Small intestine (tissue), 7 donors: ENCODE data around the gene RTL10. TPM values are rescaled to one million over a fixed set of nuclear protein-coding genes. Genes with fewer than 3 reads are reported as not detected.
"Not testable (repeated sequence)": the region's sequence is repeated elsewhere in the genome, so short reads cannot be mapped to it uniquely, and the experiment has no call there.

Experiments
- DNase-seq, 2 donors: peaks; one replicate each; pipeline versions ENCODE4 v3.0.0 to v3.0.0-alpha.2; 2013
- FAIRE-seq: peaks from 2 replicates; lab custom pipeline; 2012; peaks lifted over from hg19 to GRCh38; lab: Jason Lieb, UNC
- H3K27ac ChIP-seq, 3 donors: one replicate each; pipeline ENCODE4 v1.5.1; 2013; ENCODE audit warnings: low read length in 2 of 3, mild to moderate bottlenecking in 2 of 3, control low read depth in 1 of 3, inconsistent platforms in 1 of 3, low read depth in 1 of 3, moderate library complexity in 1 of 3
- H3K27me3 ChIP-seq, 3 donors: one replicate each; pipeline ENCODE4 v1.6.1; 2013; ENCODE audit warnings: low read length in 3 of 3, inconsistent platforms in 1 of 3; ENCODE audit not compliant: control insufficient read depth in 3 of 3, insufficient read depth in 3 of 3
- H3K36me3 ChIP-seq, 3 donors: one replicate each; pipeline ENCODE4 v1.6.1; 2013; ENCODE audit warnings: low read length in 3 of 3, inconsistent platforms in 1 of 3, low read depth in 1 of 3, mild to moderate bottlenecking in 1 of 3, moderate library complexity in 1 of 3; ENCODE audit not compliant: control insufficient read depth in 3 of 3, insufficient read depth in 2 of 3
- H3K4me1 ChIP-seq, 3 donors: one replicate each; pipeline ENCODE4 v1.6.1; 2013; ENCODE audit warnings: low read length in 2 of 3, inconsistent platforms in 1 of 3, low read depth in 1 of 3, mild to moderate bottlenecking in 1 of 3, moderate library complexity in 1 of 3; ENCODE audit not compliant: control insufficient read depth in 3 of 3, insufficient read depth in 2 of 3
- H3K4me3 ChIP-seq, 3 donors: one replicate each; pipeline ENCODE4 v1.5.1; 2013; ENCODE audit warnings: low read length in 3 of 3, control low read depth in 1 of 3, inconsistent platforms in 1 of 3, low read depth in 1 of 3, mild to moderate bottlenecking in 1 of 3, moderate library complexity in 1 of 3
- H3K9me3 ChIP-seq, 2 donors: one replicate each; pipeline ENCODE4 v1.6.1; 2013; ENCODE audit warnings: low read depth in 1 of 2, low read length in 1 of 2; ENCODE audit not compliant: control insufficient read depth in 2 of 2, insufficient read depth in 1 of 2
- WGBS, 3 donors: extraction: QIAGEN DNeasy Blood & Tissue Kit; methylation state at CpG; one replicate each; pipeline ENCODE4 v1.1.7; 2013; 5-methylcytosine and 5-hydroxymethylcytosine counted together
- polyA plus RNA-seq, 4 donors: library from polyadenylated mRNA; stranded (reverse) in 3 of 4; unstranded in 1 of 4; fragments of 200-250 nt in 3 of 4; fragments of 120-200 nt in 1 of 4; gene quantifications; one replicate each; pipeline versions ENCODE4 v1.2.1 to v1.2.3, GENCODE V29; 2013
- donor health status: healthy with polysubstance abuse.
- donor health status: control.
- donor health status: control.
- donor health status: Bipolar disorder and iron deficiency.
- donor health status: healthy.

RTL10 gene
- polyA plus RNA-seq, 4 donors: 9.7 to 30.6 (median 22.3) TPM

- Histone ChIP-seq H3K36me3 (peaks cover 0 to 47% (median 0%) of the 10 kb centered on the region in 3 donors), H3K4me1 (peaks cover 0 to 7% (median 0%) of the 10 kb centered on the region in 3 donors), H3K27ac (peak overlapping the region in 1 of 3 donors; percentile 41), H3K4me3 (no peak overlapping the region), H3K27me3 (no peaks in the 10 kb centered on the region), H3K9me3 (no peaks in the 10 kb centered on the region)
- DNase-seq (no peak), FAIRE-seq (no peak)
- WGBS, 3 donors: 81 to 85% (median 84%) methylated on average over 15 of the region's 15 CpGs
Observed at GRCh38 chr22:19885841-19886592, 31.3 kb upstream of the RTL10 start.

DNA sequence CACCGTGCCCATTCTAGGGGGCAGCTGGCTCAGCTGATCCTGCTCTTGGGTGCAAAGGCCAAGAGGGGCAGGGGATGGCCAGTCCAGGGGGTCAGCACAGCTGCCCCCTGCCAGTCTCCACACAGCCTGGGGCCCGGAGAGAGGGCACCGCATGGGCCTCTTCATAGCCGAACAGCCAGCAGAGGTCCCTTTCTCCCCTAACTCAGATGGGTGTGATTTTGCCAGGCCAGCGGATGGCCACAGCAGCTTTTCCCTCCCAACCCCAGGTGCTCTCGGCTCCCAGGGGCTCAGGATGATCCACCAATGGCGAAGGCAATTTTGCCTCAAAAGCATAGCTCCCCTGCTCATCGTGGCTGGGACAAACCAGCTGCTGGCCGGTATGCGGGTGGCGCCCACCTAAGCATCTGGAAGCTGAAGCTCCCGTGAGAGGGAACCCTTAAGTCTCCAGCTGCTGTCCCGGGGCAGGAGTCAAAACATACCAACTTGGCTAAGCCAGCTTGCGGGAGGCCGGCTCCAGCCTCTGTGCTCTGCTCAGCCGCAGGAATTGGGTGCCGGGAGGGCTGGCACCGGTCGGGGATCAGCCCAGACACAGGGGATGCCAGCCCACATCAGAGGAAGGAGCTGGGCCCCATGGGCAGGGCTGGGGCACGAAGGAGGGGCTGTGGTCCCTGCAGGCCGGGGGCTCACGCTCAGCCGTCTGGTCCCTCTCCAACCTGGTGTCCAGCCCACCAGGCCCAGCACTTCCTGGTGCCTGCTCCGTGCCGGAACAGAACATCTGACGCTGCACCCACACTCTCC is 30.5 kb upstream of the RTL10 start:
- Histone ChIP-seq H3K27me3 (no peaks in the 10 kb centered on the region), H3K9me3 (no peaks in the 10 kb centered on the region), H3K4me1 (peaks cover 0 to 7% (median 0%) of the 10 kb centered on the region in 3 donors), H3K36me3 (peaks cover 0 to 48% (median 0%) of the 10 kb centered on the region in 3 donors), H3K27ac (no peak overlapping the region), H3K4me3 (no peak overlapping the region)
- DNase-seq (no peak), FAIRE-seq (no peak)
- 89 to 90% (median 89%) methylated on average over 25 to 26 of the region's 26 CpGs for WGBS, 3 donors

- Histone ChIP-seq H3K4me1 (peaks cover 0 to 7% (median 0%) of the 10 kb centered on the region in 3 donors), H3K27ac (no peak overlapping the region), H3K9me3 (no peaks in the 10 kb centered on the region), H3K36me3 (peaks cover 0 to 51% (median 0%) of the 10 kb centered on the region in 3 donors), H3K4me3 (no peak overlapping the region), H3K27me3 (no peaks in the 10 kb centered on the region)
- no peak for FAIRE-seq
- DNase-seq: no peak
- WGBS, 3 donors: 84 to 90% (median 87%) methylated on average over 15 of the region's 15 CpGs
Observed at GRCh38 chr22:19884161-19884953, 29.7 kb upstream of the RTL10 start.

DNA sequence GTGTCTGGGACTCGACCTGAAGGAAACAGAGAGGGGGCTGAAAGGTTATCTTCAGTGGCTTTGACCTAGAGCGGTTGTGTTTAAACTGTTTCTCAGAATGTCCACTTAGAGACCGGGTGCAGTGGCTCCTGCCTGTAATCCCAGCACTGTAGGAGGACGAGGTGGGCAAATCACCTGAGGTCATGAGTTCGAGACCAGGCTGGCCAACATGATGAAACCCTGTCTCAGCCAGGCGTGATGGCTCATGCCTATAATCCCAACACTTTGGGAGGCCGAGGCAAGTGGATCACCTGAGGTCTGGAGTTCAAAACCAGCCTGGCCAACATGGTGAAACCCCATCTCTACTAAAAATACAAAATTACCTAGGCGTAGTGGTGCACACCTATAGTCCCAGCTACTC is 28.8 kb upstream of the RTL10 start:
- H3K4me1 ChIP-seq, FAIRE-seq, H3K4me3 ChIP-seq, H3K27me3 ChIP-seq, H3K27ac ChIP-seq, H3K9me3 ChIP-seq, DNase-seq: not testable (repeated sequence)
- 90 to 93% (median 92%) methylated on average over 8 of the region's 8 CpGs for WGBS, 3 donors
- peaks cover 0 to 55% (median 0%) of the 10 kb centered on the region in 3 donors for H3K36me3 ChIP-seq

GRCh38 chr22:19882446-19883381 is 28.0 kb upstream of the RTL10 start:
- no peak overlapping the region for H3K27ac ChIP-seq
- 91 to 94% (median 92%) methylated on average over 26 of the region's 26 CpGs for WGBS, 3 donors
- no peak for FAIRE-seq
- H3K27me3 ChIP-seq: no peaks in the 10 kb centered on the region
- peaks cover 0 to 7% (median 0%) of the 10 kb centered on the region in 3 donors for H3K4me1 ChIP-seq
- H3K9me3 ChIP-seq: no peaks in the 10 kb centered on the region
- peaks cover 0 to 57% (median 0%) of the 10 kb centered on the region in 3 donors for H3K36me3 ChIP-seq
- DNase-seq: no peak
- H3K4me3 ChIP-seq: no peak overlapping the region

DNA sequence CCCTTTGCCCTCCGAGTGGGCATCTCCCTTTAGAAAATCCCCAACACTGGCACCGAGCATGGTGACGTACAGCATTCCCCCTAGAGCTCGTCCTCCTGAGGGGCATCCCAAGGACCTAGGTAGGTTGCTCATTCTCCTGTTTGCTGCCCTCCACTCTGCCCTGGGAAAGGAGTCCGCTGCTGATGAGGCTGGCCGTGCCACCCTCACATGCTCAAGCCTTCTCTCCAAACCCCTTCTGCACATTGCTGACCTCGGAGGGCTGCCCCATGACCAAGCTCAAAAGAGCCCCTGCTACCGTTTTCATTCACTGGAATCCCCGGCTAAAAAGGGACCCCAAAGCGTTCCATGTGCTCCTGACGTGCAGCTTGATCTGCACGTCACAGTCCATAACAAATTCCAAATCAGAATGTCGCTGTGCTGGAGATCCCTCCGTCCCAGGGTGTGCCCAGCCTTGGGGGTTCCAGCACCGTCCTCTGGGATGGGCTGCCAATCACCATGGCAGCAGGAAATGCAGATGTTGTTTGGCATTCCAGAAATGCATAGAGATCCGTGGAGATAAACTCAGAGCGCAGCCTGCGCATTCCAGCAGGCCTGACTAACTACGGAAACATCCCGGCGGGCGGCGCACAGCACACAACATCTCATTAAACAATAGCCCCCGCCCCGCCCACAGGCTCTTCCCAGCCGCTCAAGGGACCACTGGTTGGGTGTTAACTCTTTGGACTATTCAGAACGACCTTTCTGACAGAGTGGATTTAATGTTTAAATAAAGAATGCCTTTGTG is 26.3 kb upstream of the RTL10 start:
- H3K36me3 ChIP-seq: peaks cover 0 to 54% (median 0%) of the 10 kb centered on the region in 3 donors
- no peaks in the 10 kb centered on the region for H3K9me3 ChIP-seq
- no peaks in the 10 kb centered on the region for H3K27me3 ChIP-seq
- H3K4me3 ChIP-seq: no peak overlapping the region
- peak overlapping the region in 1 of 3 donors; percentile 38 for H3K27ac ChIP-seq
- peaks cover 0 to 7% (median 0%) of the 10 kb centered on the region in 3 donors for H3K4me1 ChIP-seq
- FAIRE-seq (no peak), DNase-seq (peak in 1 of 2 donors; percentile 61)
- 62 to 86% (median 76%) methylated on average over 26 to 27 of the region's 27 CpGs for WGBS, 3 donors
